Mammary epithelial cell (primary cell): ENCODE data around the gene PRKCA.

Experiments used
- CTCF ChIP-seq, 2 donors: IDR thresholded peaks in 1 of 2; conservative IDR thresholded peaks in 1 of 2; 2 replicates each; pipeline ENCODE4 v1.5.1; 2011 to 2012; ENCODE audit warnings: inconsistent platforms in 2 of 2, low read length in 2 of 2, mild to moderate bottlenecking in 2 of 2, control low read depth in 1 of 2, low read depth in 1 of 2; ENCODE audit not compliant: insufficient read depth in 1 of 2; ENCODE audit errors: extremely low read depth in 1 of 2
- EZH2 ChIP-seq: IDR thresholded peaks from 2 replicates; pipeline ENCODE4 v1.6.1; 2012; ENCODE audit warnings: low read length, inconsistent platforms, borderline replicate concordance

- TF ChIP-seq CTCF (conservative IDR thresholded peaks at IDR 0.05 in 1 of 2, IDR thresholded peaks at IDR 0.05 in 1 of 2; ENCODE audit: extremely low read depth in 1 of 2, insufficient read depth in 1 of 2, low read depth in 1 of 2, low read length in 2 of 2), result no peak
- no peak for TF ChIP-seq EZH2
These were observed 67.4 kb downstream of the PRKCA start for GRCh38 chr17:66369830-66370229.
